Measurements from ENCODE around the gene DOHH.

DOHH gene

DNA sequence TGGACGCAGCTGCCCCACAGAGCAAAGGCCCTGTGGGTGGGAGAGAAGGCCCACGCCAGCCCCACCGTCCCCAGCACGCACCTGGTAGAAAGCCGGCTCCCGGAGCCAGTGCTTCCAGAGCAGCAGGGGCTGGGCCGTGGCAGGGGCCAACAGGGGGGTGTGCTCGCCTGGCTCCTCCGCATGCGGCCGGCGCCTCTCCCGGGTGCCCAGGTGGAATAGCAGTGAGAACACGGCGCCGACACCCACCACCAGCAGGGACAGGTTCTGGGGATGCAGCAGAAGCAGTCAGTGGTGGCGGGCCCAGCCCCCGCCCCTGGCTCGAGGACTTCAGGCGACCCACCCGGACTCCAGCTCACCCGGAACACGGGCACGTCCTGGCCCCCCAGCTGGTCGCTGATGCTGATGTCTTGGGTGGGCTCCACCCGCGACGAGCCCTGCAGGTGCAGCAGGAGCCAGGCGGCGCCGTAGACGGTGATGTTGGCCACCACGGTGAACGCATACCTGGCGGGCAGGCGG lies 47.4 kb upstream of the DOHH start:
- H3K4me2 ChIP-seq (ENCODE audit: low read depth, low read length), result no peak overlapping the region
- H2AFZ ChIP-seq (ENCODE audit: low read length), result no peak overlapping the region
- H3K36me3 ChIP-seq (replicated peaks; ENCODE audit: insufficient read depth, low read length), result no peaks in the 10 kb centered on the region
- no peaks in the 10 kb centered on the region for H4K20me1 ChIP-seq (ENCODE audit: insufficient read depth, low read length)
- H3K9me3 ChIP-seq (replicated peaks; ENCODE audit: insufficient read depth, low read length), result no peaks in the 10 kb centered on the region
- H3K4me1 ChIP-seq (ENCODE audit: low read length), result peaks cover 4% of the 10 kb centered on the region; the same call in 1 of the 2 replicates
- DNase-seq, result no peak
- no peaks in the 10 kb centered on the region; the same call in 1 of the 2 replicates for H3F3A ChIP-seq (ENCODE audit: insufficient read depth, low read length)
- H3K9ac ChIP-seq (ENCODE audit: low read length), result no peak overlapping the region
- TF ChIP-seq EZH2phosphoT487 (IDR thresholded peaks at IDR 0.05; ENCODE audit: low read length) (no peak), EZH2 (optimal IDR thresholded peaks at IDR 0.05; ENCODE audit: low read depth, low read length) (no peak), CTCF (IDR thresholded peaks at IDR 0.05; ENCODE audit: low read length) (no peak)
- no peak overlapping the region for H3K4me3 ChIP-seq (ENCODE audit: low read length)
- H3K27me3 ChIP-seq (replicated peaks; ENCODE audit: insufficient read depth, low read length), result no peaks in the 10 kb centered on the region
- peaks cover under 1% of the 10 kb centered on the region; the same call in 1 of the 2 replicates for H3K79me2 ChIP-seq (ENCODE audit: low read length)
- H3K27ac ChIP-seq (ENCODE audit: low read length), result no peak overlapping the region
- H3K9me2 ChIP-seq (replicated peaks; ENCODE audit: insufficient read depth, low read length), result no peaks in the 10 kb centered on the region

DNA sequence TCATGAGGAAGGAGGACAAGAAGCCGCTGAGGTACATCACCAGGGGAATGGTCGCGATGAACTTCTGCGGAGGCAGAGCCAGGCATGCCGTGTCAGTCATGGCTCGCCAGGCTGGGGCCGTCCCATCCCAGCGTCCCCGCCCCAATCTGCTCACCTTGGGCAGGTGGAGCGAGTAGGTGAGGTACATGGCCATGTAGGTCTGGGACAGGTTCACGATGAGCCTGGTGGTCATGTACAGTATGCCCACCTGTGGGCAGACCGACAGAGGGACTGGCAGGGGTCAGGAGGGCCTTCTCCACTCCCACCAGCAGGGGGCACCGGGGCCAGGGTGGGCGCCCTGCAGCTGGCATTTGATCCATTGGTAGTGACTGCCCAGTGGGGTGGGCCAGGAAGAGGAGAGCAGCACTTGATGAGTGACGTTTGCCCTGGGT lies 46.8 kb upstream of the DOHH start:
- no peaks in the 10 kb centered on the region for H3K36me3 ChIP-seq (replicated peaks; ENCODE audit: insufficient read depth, low read length)
- H3F3A ChIP-seq (ENCODE audit: insufficient read depth, low read length), result peaks cover under 1% of the 10 kb centered on the region
- no peak overlapping the region for H3K4me3 ChIP-seq (ENCODE audit: low read length)
- no peak overlapping the region for H3K27ac ChIP-seq (ENCODE audit: low read length)
- no peaks in the 10 kb centered on the region for H3K9me3 ChIP-seq (replicated peaks; ENCODE audit: insufficient read depth, low read length)
- no peaks in the 10 kb centered on the region for H3K9me2 ChIP-seq (replicated peaks; ENCODE audit: insufficient read depth, low read length)
- no peak for DNase-seq
- no peak overlapping the region for H3K4me2 ChIP-seq (ENCODE audit: low read depth, low read length)
- H3K27me3 ChIP-seq (replicated peaks; ENCODE audit: insufficient read depth, low read length), result no peaks in the 10 kb centered on the region
- H2AFZ ChIP-seq (ENCODE audit: low read length), result no peak overlapping the region
- no peaks in the 10 kb centered on the region for H4K20me1 ChIP-seq (ENCODE audit: insufficient read depth, low read length)
- H3K9ac ChIP-seq (ENCODE audit: low read length), result no peak overlapping the region
- TF ChIP-seq CTCF (IDR thresholded peaks at IDR 0.05; ENCODE audit: low read length) (peak; percentile 74), EZH2phosphoT487 (IDR thresholded peaks at IDR 0.05; ENCODE audit: low read length) (no peak), EZH2 (optimal IDR thresholded peaks at IDR 0.05; ENCODE audit: low read depth, low read length) (no peak)
- H3K79me2 ChIP-seq (ENCODE audit: low read length), result no peaks in the 10 kb centered on the region; the same call in 1 of the 2 replicates
- no peaks in the 10 kb centered on the region for H3K4me1 ChIP-seq (ENCODE audit: low read length)

GRCh38 chr19:3546119-3546518 lies 45.6 kb upstream of the DOHH start:
- TF ChIP-seq CTCF (IDR thresholded peaks at IDR 0.05; ENCODE audit: low read length) (no peak), EZH2 (optimal IDR thresholded peaks at IDR 0.05; ENCODE audit: low read depth, low read length) (no peak), EZH2phosphoT487 (IDR thresholded peaks at IDR 0.05; ENCODE audit: low read length) (no peak)

More at GRCh38 chr19:3546119-3546518, 45.6 kb upstream of the DOHH start:
- no peak for DNase-seq
- Histone ChIP-seq H3K9me2 (replicated peaks; ENCODE audit: insufficient read depth, low read length) (no peaks in the 10 kb centered on the region), H3K79me2 (ENCODE audit: low read length) (no peaks in the 10 kb centered on the region), H4K20me1 (ENCODE audit: insufficient read depth, low read length) (no peaks in the 10 kb centered on the region), H3K4me2 (ENCODE audit: low read depth, low read length) (no peak overlapping the region), H3K36me3 (replicated peaks; ENCODE audit: insufficient read depth, low read length) (no peaks in the 10 kb centered on the region), H3K9me3 (replicated peaks; ENCODE audit: insufficient read depth, low read length) (no peaks in the 10 kb centered on the region), H2AFZ (ENCODE audit: low read length) (no peak overlapping the region), H3K27me3 (replicated peaks; ENCODE audit: insufficient read depth, low read length) (no peaks in the 10 kb centered on the region), H3F3A (ENCODE audit: insufficient read depth, low read length) (peaks cover 4% of the 10 kb centered on the region), H3K9ac (ENCODE audit: low read length) (no peak overlapping the region), H3K4me3 (ENCODE audit: low read length) (no peak overlapping the region), H3K27ac (ENCODE audit: low read length) (no peak overlapping the region), H3K4me1 (ENCODE audit: low read length) (no peaks in the 10 kb centered on the region)

Data from MM.1S (cell line).